H1 (cell line): ENCODE data around the gene KCNA10. TPM values are rescaled to one million over a fixed set of nuclear protein-coding genes. Genes with fewer than 3 reads are reported as not detected.

ENCODE experiments used
- CTCF ChIA-PET: fragments of 300-600 bp; sonication (Branson Sonifier 250); formaldehyde crosslinking; loops from one replicate; lab custom pipeline; 2021; ENCODE audit not compliant: partially characterized antibody; lab: Charles Lee
- POLR2A ChIA-PET: fragments of 300-600 bp; sonication (Branson Sonifier 250); formaldehyde crosslinking; loops from one replicate; lab custom pipeline; 2021; ENCODE audit warnings: inconsistent platforms; ENCODE audit not compliant: partially characterized antibody; lab: Charles Lee
- DNase-seq, 2 experiments: peaks; one replicate each; pipeline versions ENCODE4 v3.0.0 to v3.0.0-alpha.2; 2010 to 2022; ENCODE audit warnings: low spot score in 2 of 2, low read depth in 1 of 2, mixed read lengths in 1 of 2
- FAIRE-seq: peaks from 2 replicates; lab custom pipeline; 2011; peaks lifted over from hg19 to GRCh38; lab: Jason Lieb, UNC
- H2AFZ ChIP-seq: 2 replicates; pipeline ENCODE4 v1.8.1; 2012; ENCODE audit warnings: low read length, inconsistent platforms
- H2AK5ac ChIP-seq: 2 replicates; pipeline ENCODE4 v1.6.1; 2013; ENCODE audit warnings: low read depth, low read length
- H2BK120ac ChIP-seq: replicated peaks from 2 replicates; pipeline ENCODE3; 2013; ENCODE audit warnings: low read depth, low read length, inconsistent platforms
- H2BK12ac ChIP-seq: 2 replicates; pipeline ENCODE4 v1.6.1; 2013; ENCODE audit warnings: low read depth, low read length
- H2BK15ac ChIP-seq: 2 replicates; pipeline ENCODE4 v1.6.1; 2013; ENCODE audit warnings: low read length
- H2BK20ac ChIP-seq: 2 replicates; pipeline ENCODE4 v1.6.1; 2013; ENCODE audit warnings: low read length
- H2BK5ac ChIP-seq: 2 replicates; pipeline ENCODE4 v1.6.1; 2013; ENCODE audit warnings: low read depth, low read length
- H3K14ac ChIP-seq: 2 replicates; pipeline ENCODE4 v1.6.1; 2013; ENCODE audit warnings: inconsistent platforms; ENCODE audit not compliant: insufficient read length
- H3K18ac ChIP-seq: 2 replicates; pipeline ENCODE4 v1.6.1; 2013; ENCODE audit warnings: low read length; ENCODE audit errors: extremely low read depth
- H3K23ac ChIP-seq: 2 replicates; pipeline ENCODE4 v1.6.1; 2013; ENCODE audit warnings: inconsistent platforms; ENCODE audit not compliant: insufficient read length
- H3K23me2 ChIP-seq: 2 replicates; pipeline ENCODE4 v1.6.1; 2013; ENCODE audit warnings: low read depth, low read length
- H3K27ac ChIP-seq: 2 replicates; pipeline ENCODE4 v1.6.1; 2011; ENCODE audit warnings: low read depth, low read length, inconsistent platforms
- H3K27me3 ChIP-seq, 4 experiments: replicated peaks in 1 of 4; 1 replicate in 1 of 4; 2 replicates in 3 of 4; pipeline versions ENCODE4 v1.6.1 to v1.8.1; 2011 to 2013; ENCODE audit warnings: low read length in 3 of 4, mild to moderate bottlenecking in 3 of 4, inconsistent platforms in 2 of 4, mixed read lengths in 2 of 4, moderate library complexity in 1 of 4; ENCODE audit not compliant: control insufficient read depth in 3 of 4, insufficient read depth in 3 of 4; ENCODE audit errors: extremely low read depth in 1 of 4
- H3K36me3 ChIP-seq, 4 experiments: 2 replicates each; pipeline versions ENCODE4 v1.6.1 to v1.8.1; 2011 to 2013; ENCODE audit warnings: mild to moderate bottlenecking in 4 of 4, low read length in 3 of 4, moderate library complexity in 2 of 4, control low read depth in 1 of 4, inconsistent platforms in 1 of 4; ENCODE audit not compliant: insufficient read depth in 4 of 4, control insufficient read depth in 2 of 4
- H3K4ac ChIP-seq: replicated peaks from 2 replicates; pipeline ENCODE3; 2013; ENCODE audit warnings: low read length, low read depth, mixed read lengths, inconsistent platforms; ENCODE audit not compliant: insufficient read length
- H3K4me1 ChIP-seq, 4 experiments: replicated peaks in 1 of 4; 1 replicate in 1 of 4; 2 replicates in 3 of 4; pipeline versions ENCODE4 v1.6.1 to v1.8.1; 2011 to 2013; ENCODE audit warnings: low read length in 3 of 4, inconsistent platforms in 2 of 4, mixed read lengths in 1 of 4; ENCODE audit not compliant: insufficient read depth in 4 of 4, control insufficient read depth in 3 of 4
- H3K4me2 ChIP-seq, 2 experiments: 2 replicates each; pipeline versions ENCODE4 v1.6.1 to v1.8.1; 2011 to 2013; ENCODE audit warnings: low read depth in 2 of 2, low read length in 2 of 2, control low read depth in 1 of 2, inconsistent platforms in 1 of 2, mild to moderate bottlenecking in 1 of 2; ENCODE audit not compliant: insufficient read depth in 1 of 2
- H3K4me3 ChIP-seq, 4 experiments: fragments of 200-600, 300-600 bp in 1 of 4; sonication (generic), shearing (Covaris generic), sonication (Bioruptor Twin) in 1 of 4; 2 replicates each; pipeline versions ENCODE4 v1.5.1 to v1.8.1; 2011 to 2016; ENCODE audit warnings: low read length in 4 of 4, low read depth in 3 of 4, control low read depth in 2 of 4, inconsistent platforms in 2 of 4, mild to moderate bottlenecking in 2 of 4, mixed read lengths in 1 of 4, moderate library complexity in 1 of 4; ENCODE audit not compliant: insufficient read depth in 2 of 4; ENCODE audit errors: extremely low read depth in 1 of 4
- H3K56ac ChIP-seq: replicated peaks from 2 replicates; pipeline ENCODE3; 2013; ENCODE audit warnings: low read depth, mild to moderate bottlenecking, mixed read lengths, low read length, inconsistent platforms; ENCODE audit not compliant: insufficient read length
- H3K79me1 ChIP-seq: 2 replicates; pipeline ENCODE4 v1.6.1; 2013; ENCODE audit warnings: low read depth, low read length, control low read depth
- H3K79me2 ChIP-seq, 2 experiments: 2 replicates each; pipeline versions ENCODE4 v1.6.1 to v1.8.1; 2012 to 2013; ENCODE audit warnings: low read length in 2 of 2, mild to moderate bottlenecking in 2 of 2, inconsistent platforms in 1 of 2; ENCODE audit not compliant: insufficient read depth in 2 of 2, control insufficient read depth in 1 of 2
- H3K9ac ChIP-seq, 4 experiments: replicated peaks in 1 of 4; 1 replicate in 1 of 4; 2 replicates in 3 of 4; pipeline versions ENCODE4 v1.6.1 to v1.8.1; 2011 to 2013; ENCODE audit warnings: low read depth in 3 of 4, low read length in 3 of 4, control low read depth in 2 of 4, mild to moderate bottlenecking in 2 of 4, moderate library complexity in 2 of 4, inconsistent platforms in 1 of 4; ENCODE audit errors: extremely low read depth in 1 of 4
- H3K9me3 ChIP-seq, 2 experiments: 2 replicates each; pipeline versions ENCODE4 v1.6.1 to v1.8.1; 2012 to 2013; ENCODE audit warnings: mild to moderate bottlenecking in 2 of 2, moderate library complexity in 2 of 2, control low read depth in 1 of 2, inconsistent platforms in 1 of 2, low read depth in 1 of 2, low read length in 1 of 2, mixed read lengths in 1 of 2; ENCODE audit not compliant: insufficient read depth in 2 of 2
- H4K20me1 ChIP-seq, 2 experiments: replicated peaks in 1 of 2; 2 replicates each; pipeline versions ENCODE3 to v1.8.1; 2011 to 2013; ENCODE audit warnings: inconsistent platforms in 2 of 2, low read length in 2 of 2, mild to moderate bottlenecking in 1 of 2; ENCODE audit not compliant: insufficient read depth in 2 of 2, control insufficient read depth in 1 of 2
- H4K5ac ChIP-seq: 2 replicates; pipeline ENCODE4 v1.6.1; 2013; ENCODE audit warnings: low read length, low read depth, mixed read lengths, inconsistent platforms; ENCODE audit not compliant: insufficient read length
- H4K8ac ChIP-seq: 2 replicates; pipeline ENCODE4 v1.8.0; 2013; ENCODE audit warnings: mild to moderate bottlenecking, moderate library complexity, low read length, inconsistent platforms; ENCODE audit not compliant: insufficient read depth; ENCODE audit errors: extremely low read depth
- H4K91ac ChIP-seq: replicated peaks from 2 replicates; pipeline ENCODE3; 2013; ENCODE audit warnings: low read length, mixed read lengths, inconsistent platforms; ENCODE audit not compliant: insufficient read length
- HDAC6 ChIP-seq: IDR thresholded peaks from one replicate; pipeline ENCODE4 v1.7.1; 2012; ENCODE audit warnings: low read depth, mild to moderate bottlenecking, inconsistent platforms, low read length, moderate library complexity
- KDM4A ChIP-seq: IDR thresholded peaks from one replicate; pipeline ENCODE4 v1.7.1; 2012; ENCODE audit warnings: low read depth, mild to moderate bottlenecking, moderate library complexity, low read length, inconsistent platforms; ENCODE audit not compliant: severe bottlenecking
- NRF1 ChIP-seq: IDR thresholded peaks from 2 replicates; pipeline ENCODE4 v1.6.1; 2011; ENCODE audit warnings: mild to moderate bottlenecking, low read depth, low read length, improper control_type of control experiment
- RAD21 ChIP-seq, 2 experiments: IDR thresholded peaks in 1 of 2; conservative IDR thresholded peaks in 1 of 2; 2 replicates each; pipeline ENCODE4 v1.6.1; 2011; ENCODE audit warnings: low read depth in 2 of 2, low read length in 2 of 2, improper control_type of control experiment in 1 of 2, inconsistent platforms in 1 of 2, mild to moderate bottlenecking in 1 of 2, moderate library complexity in 1 of 2
- RBBP5 ChIP-seq: IDR thresholded peaks from 2 replicates; pipeline ENCODE4 v1.7.1; 2012; ENCODE audit warnings: low read depth, mild to moderate bottlenecking, inconsistent platforms, low read length, moderate library complexity, borderline replicate concordance
- RFX5 ChIP-seq: IDR thresholded peaks from 2 replicates; pipeline ENCODE4 v1.6.1; 2011; ENCODE audit warnings: low read depth, low read length, improper control_type of control experiment, borderline replicate concordance
- SAP30 ChIP-seq: fragments of 300-600 bp; sonication (generic); IDR thresholded peaks from 2 replicates; pipeline ENCODE4 v1.7.1; 2012; ENCODE audit warnings: low read length, moderate library complexity, mild to moderate bottlenecking, inconsistent platforms; ENCODE audit not compliant: insufficient read depth, insufficient replicate concordance
- SIN3A ChIP-seq, 2 experiments: IDR thresholded peaks in 1 of 2; conservative IDR thresholded peaks in 1 of 2; 2 replicates each; pipeline ENCODE4 v1.6.1; 2011 to 2012; ENCODE audit warnings: low read length in 2 of 2, improper control_type of control experiment in 1 of 2, low read depth in 1 of 2, mild to moderate bottlenecking in 1 of 2
- SP4 ChIP-seq: IDR thresholded peaks from 2 replicates; pipeline ENCODE4 v1.6.1; 2012; ENCODE audit warnings: low read length, inconsistent platforms
- WGBS, 2 experiments: shearing (Covaris generic) in 1 of 2; methylation state at CpG; one replicate each; pipeline versions ENCODE4 v1.1.6 to v1.1.7; 2013 to 2015; ENCODE audit warnings: low lambda C conversion rate in 2 of 2, mixed read lengths in 2 of 2, inconsistent platforms in 1 of 2, low coverage in 1 of 2, missing lambda C conversion rate in 1 of 2; ENCODE audit not compliant: insufficient replicate concordance in 2 of 2, insufficient coverage in 1 of 2, insufficient read length in 1 of 2; ENCODE audit errors: extremely low coverage in 1 of 2, missing lambda C conversion rate in 1 of 2; 5-methylcytosine and 5-hydroxymethylcytosine counted together
- polyA plus RNA-seq, 7 experiments: library from polyadenylated mRNA; depleted of rRNA in 3 of 7; stranded (reverse) in 5 of 7; unstranded in 2 of 7; fragments of >200 nt in 5 of 7; fragments of 200-250 nt in 2 of 7; gene quantifications; 1 replicate in 5 of 7; 2 replicates in 1 of 7; 4 replicates in 1 of 7; pipeline versions ENCODE4 v1.2.1 to v1.2.3, GENCODE V29; 2011 to 2013; ENCODE audit warnings: missing spikeins in 2 of 7, mixed read lengths in 2 of 7
- total RNA-seq: library from RNA; stranded (reverse); fragmentation: NEBNext Ultra II Directional; extraction: Animal tissue kit (Norgen Biotek cat#: 25700); gene quantifications from 2 replicates; pipeline ENCODE4 v1.2.1, GENCODE V29; 2021
- TF ChIP-seq, protein P1 (sequence below): IDR thresholded peaks from 2 replicates; pipeline ENCODE4 v1.6.1; 2012; ENCODE audit warnings: inconsistent platforms

Gene KCNA10
- total and polyA plus RNA-seq, 2 of the 8 experiments (the other 6 are each of a cell fraction or from before 2014, with no cell fraction given), result not detected

GRCh38 chr1:110523011-110523410, 4.0 kb upstream of the KCNA10 start:
- Histone ChIP-seq H3K18ac (no peak overlapping the region), H2AFZ (no peak overlapping the region), H3K9ac (no peak overlapping the region), H2BK120ac (no peak overlapping the region), H4K8ac (no peak overlapping the region), H3K36me3 (no peaks in the 10 kb centered on the region), H3K79me1 (no peaks in the 10 kb centered on the region), H2AK5ac (no peak overlapping the region), H2BK15ac (no peak overlapping the region), H3K23ac (no peak overlapping the region), H3K27me3 (peaks cover 0 to 3% (median 0%) of the 10 kb centered on the region in 4 experiments; a peak in 4 of 7 replicates), H3K4me2 (no peak overlapping the region), H2BK5ac (no peak overlapping the region), H4K20me1 (no peaks in the 10 kb centered on the region), H2BK20ac (no peak overlapping the region), H2BK12ac (no peak overlapping the region), H3K27ac (no peak overlapping the region), H3K4me1 (peaks cover 0 to 3% (median 0%) of the 10 kb centered on the region in 4 experiments; a peak in 1 of 7 replicates), H3K23me2 (no peaks in the 10 kb centered on the region; the same call in 1 of the 2 replicates), H3K4ac (no peak overlapping the region), H4K91ac (no peak overlapping the region), H3K4me3 (no peak overlapping the region), H3K14ac (no peak overlapping the region), H3K56ac (no peak overlapping the region), H4K5ac (no peak overlapping the region), H3K9me3 (no peaks in the 10 kb centered on the region), H3K79me2 (no peaks in the 10 kb centered on the region)
- CTCF ChIA-PET, result interaction anchor here (0.6 to 25.0 kb wide), 14 partner anchors 11 to 314 kb away, joined by 3 to 302 read pairs (median 17); partner anchors contain the start of gene KCNA2
- DNase-seq, result no peak
- TF ChIP-seq RBBP5 (no peak), NRF1 (no peak), SP4 (no peak), KDM4A (no peak), RFX5 (no peak), HDAC6 (no peak), SIN3A (conservative IDR thresholded peaks at IDR 0.05 in 1 of 2, IDR thresholded peaks at IDR 0.05 in 1 of 2; ENCODE audit: low read depth in 1 of 2, low read length in 2 of 2) (no peak), RAD21 (IDR thresholded peaks at IDR 0.05 in 1 of 2, conservative IDR thresholded peaks at IDR 0.05 in 1 of 2; ENCODE audit: low read depth in 2 of 2, low read length in 2 of 2) (no peak), SAP30 (no peak)
- TF ChIP-seq, protein P1, sequence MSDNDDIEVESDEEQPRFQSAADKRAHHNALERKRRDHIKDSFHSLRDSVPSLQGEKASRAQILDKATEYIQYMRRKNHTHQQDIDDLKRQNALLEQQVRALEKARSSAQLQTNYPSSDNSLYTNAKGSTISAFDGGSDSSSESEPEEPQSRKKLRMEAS, result no peak
- POLR2A ChIA-PET, result interaction anchor here (0.6 kb wide), 1 partner anchor 100 kb away, joined by 4 read pairs; no protein-coding TSS in a partner anchor
- 95% methylated on average over 4 of the region's 4 CpGs; no CpG with 5 or more reads in 1 of the 2 experiments for WGBS, 2 experiments
- no peak for FAIRE-seq
